ENCODE measurements around the gene DUT.

The DUT gene

GRCh38 chr15:48381861-48382260 lies 50.6 kb downstream of the DUT start:
- no peak for TF ChIP-seq POLR2AphosphoS5 (IDR thresholded peaks at IDR 0.05; ENCODE audit: low read depth, low read length)
- no peak for TF ChIP-seq REST (IDR thresholded peaks at IDR 0.05; ENCODE audit: insufficient read depth in 1 of 2, low read depth in 2 of 2, low read length in 2 of 2)
- no peak for TF ChIP-seq TAF1 (IDR thresholded peaks at IDR 0.05; ENCODE audit: borderline replicate concordance, insufficient read depth, low read length)
- TF ChIP-seq SIN3A (IDR thresholded peaks at IDR 0.05; ENCODE audit: borderline replicate concordance, insufficient read depth, low read length): no peak
- no peak for TF ChIP-seq FOXP2 (optimal IDR thresholded peaks at IDR 0.05; ENCODE audit: borderline replicate concordance, extremely low read depth, extremely low read length, insufficient read depth)

- no peak for TF ChIP-seq FOXP2 (optimal IDR thresholded peaks at IDR 0.05; ENCODE audit: borderline replicate concordance, extremely low read depth, extremely low read length, insufficient read depth)
- TF ChIP-seq POLR2AphosphoS5 (IDR thresholded peaks at IDR 0.05; ENCODE audit: low read depth, low read length): no peak
- no peak for TF ChIP-seq SIN3A (IDR thresholded peaks at IDR 0.05; ENCODE audit: borderline replicate concordance, insufficient read depth, low read length)
- TF ChIP-seq REST (IDR thresholded peaks at IDR 0.05; ENCODE audit: insufficient read depth in 1 of 2, low read depth in 2 of 2, low read length in 2 of 2): no peak
- no peak for TF ChIP-seq TAF1 (IDR thresholded peaks at IDR 0.05; ENCODE audit: borderline replicate concordance, insufficient read depth, low read length)
These were observed 51.8 kb downstream of the DUT start for GRCh38 chr15:48383031-48383430.

- TF ChIP-seq TAF1 (IDR thresholded peaks at IDR 0.05; ENCODE audit: borderline replicate concordance, insufficient read depth, low read length): no peak
- no peak for TF ChIP-seq FOXP2 (optimal IDR thresholded peaks at IDR 0.05; ENCODE audit: borderline replicate concordance, extremely low read depth, extremely low read length, insufficient read depth)
- no peak for TF ChIP-seq POLR2AphosphoS5 (IDR thresholded peaks at IDR 0.05; ENCODE audit: low read depth, low read length)
- no peak for TF ChIP-seq REST (IDR thresholded peaks at IDR 0.05; ENCODE audit: insufficient read depth in 1 of 2, low read depth in 2 of 2, low read length in 2 of 2)
- no peak for TF ChIP-seq SIN3A (IDR thresholded peaks at IDR 0.05; ENCODE audit: borderline replicate concordance, insufficient read depth, low read length)
These were observed 53.4 kb downstream of the DUT start for GRCh38 chr15:48384616-48385015.

- TF ChIP-seq REST (IDR thresholded peaks at IDR 0.05; ENCODE audit: insufficient read depth in 1 of 2, low read depth in 2 of 2, low read length in 2 of 2) (no peak), SIN3A (IDR thresholded peaks at IDR 0.05; ENCODE audit: borderline replicate concordance, insufficient read depth, low read length) (no peak), FOXP2 (optimal IDR thresholded peaks at IDR 0.05; ENCODE audit: borderline replicate concordance, extremely low read depth, extremely low read length, insufficient read depth) (no peak), POLR2AphosphoS5 (IDR thresholded peaks at IDR 0.05; ENCODE audit: low read depth, low read length) (no peak), TAF1 (IDR thresholded peaks at IDR 0.05; ENCODE audit: borderline replicate concordance, insufficient read depth, low read length) (no peak)
These were observed 54.0 kb downstream of the DUT start for GRCh38 chr15:48385031-48385830.
